ENCODE measurements around the gene TMEM17.

TMEM17 gene, protein sequence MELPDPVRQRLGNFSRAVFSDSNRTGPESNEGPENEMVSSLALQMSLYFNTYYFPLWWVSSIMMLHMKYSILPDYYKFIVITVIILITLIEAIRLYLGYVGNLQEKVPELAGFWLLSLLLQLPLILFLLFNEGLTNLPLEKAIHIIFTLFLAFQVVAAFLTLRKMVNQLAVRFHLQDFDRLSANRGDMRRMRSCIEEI

DNA sequence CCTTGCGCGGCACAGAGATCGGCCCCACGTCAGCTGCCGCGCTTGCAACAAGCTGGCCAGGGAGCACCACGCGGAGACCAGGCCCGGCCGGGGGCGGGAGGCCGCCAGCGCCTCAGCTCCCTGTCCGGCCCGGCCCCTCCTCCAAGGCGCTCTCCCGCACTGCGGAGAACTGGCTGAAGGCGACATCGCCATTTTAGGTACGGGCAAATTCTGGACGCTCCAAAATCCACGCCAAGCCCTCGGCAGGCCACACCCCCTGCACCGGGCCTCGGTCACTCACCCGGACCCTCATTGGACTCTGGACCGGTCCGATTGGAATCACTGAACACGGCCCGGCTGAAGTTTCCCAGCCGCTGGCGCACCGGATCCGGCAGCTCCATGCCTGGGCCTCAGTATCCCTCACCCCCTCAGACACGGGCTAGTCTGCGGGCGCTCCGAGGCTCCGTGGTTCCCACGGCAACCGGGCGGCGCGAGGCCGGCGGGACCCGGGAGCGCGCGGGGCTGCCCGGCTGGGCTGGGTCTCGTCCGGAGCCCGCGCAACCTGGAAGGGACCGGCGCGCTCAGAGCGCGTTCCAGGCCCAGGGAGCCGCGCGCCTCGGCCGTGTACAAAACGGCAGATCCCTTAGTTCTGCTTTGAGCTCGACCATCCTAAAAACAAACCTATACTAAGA is at the start of gene TMEM17:
Gene TMEM17 (minus strand): TSS at position 446 of the 671 bp plus-strand sequence. CDS start 66 bp downstream, at position 380.
- H3K4me3 ChIP-seq (ENCODE audit: low read depth, low read length): peak within 1 kb of the TSS; percentile 80
- TF ChIP-seq, protein P1, sequence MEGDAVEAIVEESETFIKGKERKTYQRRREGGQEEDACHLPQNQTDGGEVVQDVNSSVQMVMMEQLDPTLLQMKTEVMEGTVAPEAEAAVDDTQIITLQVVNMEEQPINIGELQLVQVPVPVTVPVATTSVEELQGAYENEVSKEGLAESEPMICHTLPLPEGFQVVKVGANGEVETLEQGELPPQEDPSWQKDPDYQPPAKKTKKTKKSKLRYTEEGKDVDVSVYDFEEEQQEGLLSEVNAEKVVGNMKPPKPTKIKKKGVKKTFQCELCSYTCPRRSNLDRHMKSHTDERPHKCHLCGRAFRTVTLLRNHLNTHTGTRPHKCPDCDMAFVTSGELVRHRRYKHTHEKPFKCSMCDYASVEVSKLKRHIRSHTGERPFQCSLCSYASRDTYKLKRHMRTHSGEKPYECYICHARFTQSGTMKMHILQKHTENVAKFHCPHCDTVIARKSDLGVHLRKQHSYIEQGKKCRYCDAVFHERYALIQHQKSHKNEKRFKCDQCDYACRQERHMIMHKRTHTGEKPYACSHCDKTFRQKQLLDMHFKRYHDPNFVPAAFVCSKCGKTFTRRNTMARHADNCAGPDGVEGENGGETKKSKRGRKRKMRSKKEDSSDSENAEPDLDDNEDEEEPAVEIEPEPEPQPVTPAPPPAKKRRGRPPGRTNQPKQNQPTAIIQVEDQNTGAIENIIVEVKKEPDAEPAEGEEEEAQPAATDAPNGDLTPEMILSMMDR (IDR thresholded peaks at IDR 0.05; ENCODE audit: borderline replicate concordance, insufficient read depth, low read depth, low read length): no peak

DNA sequence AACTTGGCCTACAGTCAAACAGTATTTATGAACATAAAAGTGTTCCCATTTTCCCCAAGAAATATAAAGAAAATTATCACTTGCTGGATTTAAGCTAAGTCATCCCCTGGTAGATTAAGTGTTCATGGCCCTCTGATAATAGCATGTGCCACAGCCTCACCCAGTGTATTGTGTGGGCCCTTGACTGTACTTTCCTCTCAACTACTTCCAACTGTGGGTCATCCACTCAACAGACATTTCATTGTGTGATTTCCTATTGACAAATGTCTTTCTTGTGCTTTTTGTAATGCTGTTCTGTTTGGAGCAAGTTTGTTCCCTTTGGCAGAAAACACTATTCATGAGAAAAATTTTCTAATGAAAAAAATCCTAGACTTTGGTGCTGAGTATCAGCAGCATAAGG is 48.4 kb upstream of the TMEM17 start:
- H3K4me3 ChIP-seq (ENCODE audit: low read depth, low read length): no peak overlapping the region
- TF ChIP-seq, protein P1 (IDR thresholded peaks at IDR 0.05; ENCODE audit: borderline replicate concordance, insufficient read depth, low read depth, low read length): no peak

DNA sequence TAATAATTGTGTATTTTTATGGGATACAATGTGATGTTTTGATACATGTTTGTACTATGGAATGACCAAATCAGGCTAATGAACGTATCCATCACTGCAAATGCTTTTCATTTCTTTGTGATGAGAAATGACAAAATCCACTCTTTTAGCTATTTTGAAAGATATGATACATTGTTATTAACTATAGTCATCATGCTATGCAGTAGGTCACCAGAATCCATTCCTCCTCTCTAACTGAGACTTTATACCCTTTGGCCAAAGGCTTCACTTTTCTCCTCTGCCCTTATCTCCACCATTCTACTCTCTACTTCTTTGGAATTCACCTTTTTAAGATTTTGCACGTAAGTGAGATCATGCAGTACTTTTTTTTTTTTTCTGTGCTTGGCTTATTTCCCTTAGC is 44.5 kb upstream of the TMEM17 start:
- H3K4me3 ChIP-seq (ENCODE audit: low read depth, low read length): no peak overlapping the region
- TF ChIP-seq, protein P1 (IDR thresholded peaks at IDR 0.05; ENCODE audit: borderline replicate concordance, insufficient read depth, low read depth, low read length): no peak

DNA sequence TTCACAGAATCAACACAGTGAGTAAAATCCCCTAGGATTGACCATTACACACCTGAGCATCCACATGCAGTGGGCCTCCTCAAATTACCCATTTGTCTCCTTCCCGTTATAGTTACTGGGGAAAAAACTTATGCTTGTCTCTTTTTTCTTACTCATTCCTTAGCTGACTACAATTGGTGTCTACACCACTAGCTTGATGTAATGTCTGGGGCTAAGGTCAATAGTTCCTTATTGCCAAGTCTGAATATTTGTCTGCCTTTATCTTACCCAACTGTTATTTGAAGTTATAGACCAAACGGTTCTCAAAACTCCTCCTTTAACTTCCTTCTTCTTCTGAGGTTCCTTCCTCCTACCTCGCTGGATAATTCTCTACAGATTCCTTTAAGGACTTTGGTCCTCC is 41.9 kb upstream of the TMEM17 start:
- TF ChIP-seq, protein P1 (IDR thresholded peaks at IDR 0.05; ENCODE audit: borderline replicate concordance, insufficient read depth, low read depth, low read length): no peak
- no peak overlapping the region for H3K4me3 ChIP-seq (ENCODE audit: low read depth, low read length)

DNA sequence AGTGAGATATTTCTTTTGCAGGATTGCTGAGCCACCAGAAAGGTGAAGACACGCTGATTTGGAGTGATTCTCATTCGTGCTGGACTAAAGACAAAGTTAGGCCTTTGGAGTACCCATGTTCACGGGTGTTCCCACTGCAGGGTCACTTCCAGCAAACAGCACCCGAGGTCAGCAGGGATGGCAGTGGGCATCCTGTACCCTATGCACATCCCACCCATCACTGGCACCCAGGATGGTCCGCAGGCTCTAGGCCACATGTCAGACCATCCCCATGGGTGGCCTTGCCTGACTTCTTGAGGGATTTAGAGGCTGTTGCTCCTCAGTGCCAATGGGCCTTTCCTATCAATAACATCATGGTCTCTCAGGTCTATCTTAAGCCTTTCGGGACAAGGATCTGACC is 39.3 kb upstream of the TMEM17 start:
- TF ChIP-seq, protein P1 (IDR thresholded peaks at IDR 0.05; ENCODE audit: borderline replicate concordance, insufficient read depth, low read depth, low read length): no peak

DNA sequence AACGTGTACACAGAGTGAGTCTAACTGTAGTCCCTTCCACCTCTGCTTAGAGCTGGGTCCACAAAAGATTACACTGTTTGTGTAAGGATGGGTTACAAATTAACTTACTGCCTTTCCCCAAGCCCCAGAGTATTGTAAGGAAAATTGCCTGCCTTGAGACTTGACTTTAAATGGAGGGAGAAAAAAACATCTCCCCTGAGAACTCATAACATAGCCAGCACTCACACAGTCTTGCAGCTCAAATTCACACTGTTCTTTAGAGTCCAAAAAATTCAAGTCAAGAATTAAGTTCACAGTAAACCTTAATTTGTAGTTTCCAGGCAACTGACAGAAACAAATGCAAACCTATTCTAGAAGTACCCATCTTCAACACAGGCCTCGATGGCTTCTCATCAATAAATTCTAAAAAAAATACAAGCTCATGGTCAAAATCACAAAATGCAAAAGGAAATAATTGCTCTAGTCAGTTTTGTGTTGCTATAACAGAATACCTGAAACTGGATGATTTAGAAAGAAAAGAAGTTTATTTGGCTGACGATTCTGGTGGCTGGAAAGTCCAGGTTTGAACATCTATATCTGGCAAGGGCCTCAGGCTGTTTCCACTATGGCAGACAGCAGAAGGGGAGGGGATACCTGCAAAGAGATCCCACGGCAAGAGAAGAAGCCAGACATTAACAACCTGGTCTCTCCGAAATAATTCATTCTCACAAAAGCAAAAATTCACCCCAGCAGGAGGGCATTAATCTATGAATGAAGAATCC is 34.6 kb upstream of the TMEM17 start:
- TF ChIP-seq, protein P1 (IDR thresholded peaks at IDR 0.05; ENCODE audit: borderline replicate concordance, insufficient read depth, low read depth, low read length): no peak

More for the DNA sequence above, 39.3 kb upstream of the TMEM17 start:
- H3K4me3 ChIP-seq (ENCODE audit: low read depth, low read length): no peak overlapping the region

More for the DNA sequence above, 34.6 kb upstream of the TMEM17 start:
- H3K4me3 ChIP-seq (ENCODE audit: low read depth, low read length): no peak overlapping the region
